Gastroesophageal sphincter (tissue), 4 donors: ENCODE results near the gene NIPA2. TPM values are rescaled to one million over a fixed set of nuclear protein-coding genes. Genes with fewer than 3 reads are reported as not detected.

ENCODE experiments used
- ATAC-seq: fragments of 150-250 bp; one replicate; pipeline ENCODE4 v1.9.1; 2016; ENCODE audit warnings: mild to moderate bottlenecking, moderate library complexity
- H3K27ac ChIP-seq, 4 donors: fragments of 200-600 bp; sonication (generic) in 3 of 4; 1 replicate in 3 of 4; 2 replicates in 1 of 4; pipeline ENCODE4 v1.5.1; 2016 to 2019
- H3K27me3 ChIP-seq: fragments of 200-600 bp; sonication (generic); one replicate; pipeline ENCODE4 v1.5.1; 2019
- H3K36me3 ChIP-seq, 2 donors: fragments of 200-600 bp; sonication (generic); one replicate each; pipeline ENCODE4 v1.5.1; 2019; ENCODE audit warnings: control low read depth in 1 of 2
- H3K4me1 ChIP-seq, 3 donors: fragments of 200-600 bp; sonication (generic); 1 replicate in 2 of 3; 2 replicates in 1 of 3; pipeline ENCODE4 v1.5.1; 2016 to 2019; ENCODE audit warnings: control low read depth in 2 of 3
- H3K4me3 ChIP-seq, 2 donors: fragments of 200-600 bp; sonication (generic); one replicate each; pipeline ENCODE4 v1.5.1; 2019; ENCODE audit warnings: mild to moderate bottlenecking in 1 of 2, moderate library complexity in 1 of 2
- H3K9me3 ChIP-seq, 3 donors: fragments of 200-600 bp; sonication (generic); one replicate each; pipeline ENCODE4 v1.5.1; 2017 to 2019; ENCODE audit warnings: control low read depth in 2 of 3
- EP300 ChIP-seq: sonication (generic); formaldehyde crosslinking; IDR thresholded peaks from one replicate; pipeline ENCODE4 v1.6.1; 2017; ENCODE audit warnings: antibody characterized with exemption, mild to moderate bottlenecking
- POLR2A ChIP-seq, 2 donors: fragments of 450-650 bp; IDR thresholded peaks; one replicate each; pipeline ENCODE4 v1.6.1; 2017; ENCODE audit warnings: antibody characterized with exemption in 2 of 2, mild to moderate bottlenecking in 2 of 2, moderate library complexity in 1 of 2
- POLR2AphosphoS5 ChIP-seq: sonication (generic); formaldehyde crosslinking; IDR thresholded peaks from one replicate; pipeline ENCODE4 v1.6.1; 2017; ENCODE audit warnings: antibody characterized with exemption
- WGBS, 2 donors: methylation state at CpG; one replicate each; pipeline ENCODE4 v1.1.5; 2018; ENCODE audit warnings: low coverage in 1 of 2; 5-methylcytosine and 5-hydroxymethylcytosine counted together
- total RNA-seq, 4 donors: library from RNA; depleted of rRNA; stranded (reverse); fragments of >200 nt; gene quantifications; one replicate each; pipeline ENCODE4 v1.1.0, GENCODE V29; 2016
- TF ChIP-seq, protein P1 (sequence below), 4 experiments: fragments of 200-600 bp in 2 of 4; fragments of 450-650 bp in 2 of 4; sonication (generic) in 1 of 4; IDR thresholded peaks; one replicate each; pipeline ENCODE4 v1.5.1; 2017 to 2019; ENCODE audit warnings: antibody characterized with exemption in 4 of 4, mild to moderate bottlenecking in 2 of 4, moderate library complexity in 2 of 4

NIPA2 gene
- total RNA-seq, 4 donors from 2014 or later = 37.0 to 42.5 (median 40.2) TPM

DNA sequence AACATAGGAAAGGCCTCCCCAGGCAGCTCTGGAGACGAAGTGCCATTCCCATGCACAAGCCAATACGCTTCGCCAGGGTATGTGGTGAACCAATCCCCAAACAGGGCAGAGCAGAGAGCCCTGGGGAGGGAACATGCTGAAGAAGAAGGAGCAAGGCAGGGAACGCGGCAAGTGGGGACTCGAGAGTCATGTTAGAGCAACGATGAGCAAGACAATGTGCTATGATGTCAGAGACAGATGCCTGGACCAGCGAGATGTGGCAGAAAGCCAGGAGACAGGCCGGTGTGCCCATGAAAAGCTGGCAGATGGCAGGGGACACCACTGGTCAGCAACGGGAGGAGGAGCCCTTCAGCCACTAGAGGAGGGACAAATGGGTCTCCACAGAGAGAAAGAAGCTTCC, 39.6 kb downstream of the NIPA2 start:
- peaks cover 0 to 6% (median 0%) of the 10 kb centered on the region in 3 donors for H3K9me3 ChIP-seq
- no CpG with 5 or more reads among the region's 10 CpGs for WGBS, 2 donors
- ATAC-seq = no peak
- no peaks in the 10 kb centered on the region for H3K4me1 ChIP-seq
- H3K36me3 ChIP-seq = peaks cover 0 to 100% of the 10 kb centered on the region in 2 donors
- no peak overlapping the region for H3K4me3 ChIP-seq
- no peak overlapping the region for H3K27ac ChIP-seq
- no peak for TF ChIP-seq POLR2AphosphoS5
- TF ChIP-seq, protein P1, sequence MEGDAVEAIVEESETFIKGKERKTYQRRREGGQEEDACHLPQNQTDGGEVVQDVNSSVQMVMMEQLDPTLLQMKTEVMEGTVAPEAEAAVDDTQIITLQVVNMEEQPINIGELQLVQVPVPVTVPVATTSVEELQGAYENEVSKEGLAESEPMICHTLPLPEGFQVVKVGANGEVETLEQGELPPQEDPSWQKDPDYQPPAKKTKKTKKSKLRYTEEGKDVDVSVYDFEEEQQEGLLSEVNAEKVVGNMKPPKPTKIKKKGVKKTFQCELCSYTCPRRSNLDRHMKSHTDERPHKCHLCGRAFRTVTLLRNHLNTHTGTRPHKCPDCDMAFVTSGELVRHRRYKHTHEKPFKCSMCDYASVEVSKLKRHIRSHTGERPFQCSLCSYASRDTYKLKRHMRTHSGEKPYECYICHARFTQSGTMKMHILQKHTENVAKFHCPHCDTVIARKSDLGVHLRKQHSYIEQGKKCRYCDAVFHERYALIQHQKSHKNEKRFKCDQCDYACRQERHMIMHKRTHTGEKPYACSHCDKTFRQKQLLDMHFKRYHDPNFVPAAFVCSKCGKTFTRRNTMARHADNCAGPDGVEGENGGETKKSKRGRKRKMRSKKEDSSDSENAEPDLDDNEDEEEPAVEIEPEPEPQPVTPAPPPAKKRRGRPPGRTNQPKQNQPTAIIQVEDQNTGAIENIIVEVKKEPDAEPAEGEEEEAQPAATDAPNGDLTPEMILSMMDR (IDR thresholded peaks at IDR 0.05) = no peak
- no peak for TF ChIP-seq POLR2A (IDR thresholded peaks at IDR 0.05)
- TF ChIP-seq EP300 = no peak
- H3K27me3 ChIP-seq = no peaks in the 10 kb centered on the region

DNA sequence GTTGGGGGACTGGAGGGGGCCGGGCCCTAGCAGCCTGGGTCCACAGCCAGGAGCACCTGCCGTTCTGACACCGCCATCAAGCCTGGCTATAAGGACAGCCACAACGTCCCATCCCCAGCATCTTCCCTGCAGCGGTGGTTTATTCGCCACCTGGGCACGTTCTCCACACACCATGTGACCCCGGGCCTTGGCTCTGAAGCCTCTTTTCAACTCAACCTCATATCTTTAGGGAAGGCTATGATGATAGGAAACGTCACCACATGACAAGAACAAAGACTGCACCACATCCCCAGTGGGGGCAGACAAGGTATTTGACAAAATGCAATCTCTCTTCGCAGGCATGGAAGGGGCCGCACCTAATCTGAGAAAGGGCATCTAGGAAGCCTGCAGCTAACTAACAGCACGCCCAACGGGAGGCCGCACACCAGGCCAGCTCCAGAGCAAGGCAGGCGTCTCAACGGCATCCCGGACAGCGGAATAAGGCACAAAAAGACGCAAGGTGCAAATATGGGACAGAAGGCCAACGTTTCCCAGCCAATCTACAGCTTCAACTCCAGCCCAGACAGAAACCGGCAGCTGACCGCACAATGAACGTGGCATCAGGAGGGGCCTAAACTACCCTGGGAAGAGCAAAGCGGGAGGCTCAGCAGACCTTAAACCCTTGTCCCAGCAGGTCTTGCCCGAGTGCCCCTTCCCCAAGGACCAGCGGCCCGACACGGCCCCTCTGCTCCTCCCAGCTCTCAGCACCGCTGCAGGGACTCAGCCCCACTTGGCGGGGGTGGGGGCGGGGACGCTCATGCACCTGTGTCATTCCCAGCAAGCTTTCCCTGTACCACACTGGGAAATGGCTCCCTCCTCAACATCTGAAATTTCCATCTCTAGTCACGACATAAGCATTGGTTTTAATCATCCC, 41.9 kb downstream of the NIPA2 start:
- H3K27ac ChIP-seq = no peak overlapping the region
- TF ChIP-seq POLR2AphosphoS5 = no peak
- TF ChIP-seq EP300 = no peak
- TF ChIP-seq, protein P1 (IDR thresholded peaks at IDR 0.05) = no peak
- TF ChIP-seq POLR2A (IDR thresholded peaks at IDR 0.05) = no peak
- WGBS, 2 donors = 84 to 94% methylated on average over 9 to 14 of the region's 33 CpGs
- H3K9me3 ChIP-seq = peaks cover 0 to 6% (median 0%) of the 10 kb centered on the region in 3 donors
- no peaks in the 10 kb centered on the region for H3K27me3 ChIP-seq
- H3K4me1 ChIP-seq = no peaks in the 10 kb centered on the region
- peaks cover 0 to 92% of the 10 kb centered on the region in 2 donors for H3K36me3 ChIP-seq
- H3K4me3 ChIP-seq = no peak overlapping the region
- no peak for ATAC-seq

DNA sequence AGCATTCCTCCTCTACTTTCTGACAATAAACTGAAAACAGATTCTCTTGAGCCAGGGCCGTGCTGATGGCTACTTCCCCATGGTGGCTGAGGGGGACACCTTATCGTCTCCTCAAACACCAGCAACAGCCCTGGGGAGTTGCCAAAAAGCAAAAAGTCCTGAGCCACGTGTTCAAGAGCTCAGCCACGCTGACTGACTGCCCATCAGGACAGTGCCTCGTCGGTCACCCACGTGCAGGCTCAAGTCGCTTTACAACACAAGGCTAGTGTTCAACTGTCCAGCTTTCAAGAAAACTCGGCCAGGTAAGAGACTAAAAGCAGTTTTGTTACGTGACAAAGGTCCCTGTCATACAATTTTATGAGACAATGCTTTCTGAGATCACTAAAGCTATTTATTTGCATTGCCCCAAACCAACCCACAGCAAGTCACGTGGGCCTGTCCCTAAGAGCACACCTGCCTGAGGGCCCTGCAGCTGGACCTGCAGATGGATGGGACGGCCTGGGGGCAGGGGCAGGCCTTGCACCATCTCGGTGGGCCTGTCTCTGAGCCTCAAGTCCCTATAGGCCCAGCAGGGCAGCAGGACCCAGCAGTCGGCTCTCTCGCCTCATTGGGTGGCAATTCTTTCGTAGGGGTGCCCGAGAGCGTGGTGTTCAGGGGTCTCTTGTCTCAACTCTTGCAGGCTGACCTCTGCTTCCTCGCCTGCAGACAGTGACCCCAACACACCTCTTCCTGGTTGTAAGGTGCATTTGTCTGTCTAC, 42.7 kb downstream of the NIPA2 start:
- Histone ChIP-seq H3K27ac (no peak overlapping the region), H3K4me3 (no peak overlapping the region), H3K9me3 (peaks cover 0 to 6% (median 0%) of the 10 kb centered on the region in 3 donors), H3K4me1 (no peaks in the 10 kb centered on the region), H3K36me3 (peaks cover 0 to 84% of the 10 kb centered on the region in 2 donors), H3K27me3 (no peaks in the 10 kb centered on the region)
- ATAC-seq = no peak
- 97% methylated on average over 12 of the region's 19 CpGs; no CpG with 5 or more reads in 1 of the 2 donors for WGBS, 2 donors
- TF ChIP-seq POLR2AphosphoS5 (no peak), POLR2A (IDR thresholded peaks at IDR 0.05) (no peak)

DNA sequence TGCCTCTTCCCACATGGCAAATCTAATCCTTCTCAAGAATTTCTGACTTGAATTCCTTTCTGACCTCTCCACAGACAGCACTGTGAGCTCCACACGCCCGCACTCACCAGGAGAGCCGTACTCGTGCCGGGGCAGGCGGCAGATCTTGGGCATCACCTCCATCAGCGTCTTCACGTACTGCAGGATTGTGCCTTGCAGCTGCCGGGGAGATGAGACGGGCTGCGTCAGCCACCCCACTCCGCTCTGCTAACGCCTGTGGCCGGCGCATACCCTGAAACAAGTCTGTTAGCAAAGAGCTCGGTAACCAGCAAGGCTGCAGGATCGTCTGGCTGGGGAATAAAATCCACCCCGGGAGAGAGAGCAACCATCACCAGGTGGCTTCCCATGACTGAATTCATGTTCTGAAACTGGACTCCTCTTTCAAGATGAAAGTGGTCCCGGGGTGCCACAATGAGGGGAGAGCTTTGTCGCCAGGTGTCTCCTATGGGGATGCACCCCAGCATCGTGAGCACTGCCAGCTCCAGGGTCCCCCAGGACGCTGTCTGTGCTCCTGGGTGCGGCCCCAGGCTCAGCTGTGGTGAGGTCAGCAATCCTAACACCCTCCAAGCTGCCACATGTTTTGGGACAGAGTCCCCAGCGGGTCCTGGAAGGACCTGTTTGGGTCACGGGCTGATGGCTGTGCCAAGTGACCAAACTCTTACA, 43.4 kb downstream of the NIPA2 start:
- H3K4me1 ChIP-seq = no peaks in the 10 kb centered on the region
- no peaks in the 10 kb centered on the region for H3K27me3 ChIP-seq
- H3K9me3 ChIP-seq = peaks cover 0 to 6% (median 0%) of the 10 kb centered on the region in 3 donors
- no peak overlapping the region for H3K27ac ChIP-seq
- H3K4me3 ChIP-seq = no peak overlapping the region
- TF ChIP-seq EP300 (no peak), POLR2AphosphoS5 (no peak), POLR2A (IDR thresholded peaks at IDR 0.05) (no peak)
- TF ChIP-seq, protein P1 (IDR thresholded peaks at IDR 0.05) = no peak
- ATAC-seq = no peak
- H3K36me3 ChIP-seq = peaks cover 0 to 80% of the 10 kb centered on the region in 2 donors
- 83% methylated on average over 3 of the region's 25 CpGs; no CpG with 5 or more reads in 1 of the 2 donors for WGBS, 2 donors

DNA sequence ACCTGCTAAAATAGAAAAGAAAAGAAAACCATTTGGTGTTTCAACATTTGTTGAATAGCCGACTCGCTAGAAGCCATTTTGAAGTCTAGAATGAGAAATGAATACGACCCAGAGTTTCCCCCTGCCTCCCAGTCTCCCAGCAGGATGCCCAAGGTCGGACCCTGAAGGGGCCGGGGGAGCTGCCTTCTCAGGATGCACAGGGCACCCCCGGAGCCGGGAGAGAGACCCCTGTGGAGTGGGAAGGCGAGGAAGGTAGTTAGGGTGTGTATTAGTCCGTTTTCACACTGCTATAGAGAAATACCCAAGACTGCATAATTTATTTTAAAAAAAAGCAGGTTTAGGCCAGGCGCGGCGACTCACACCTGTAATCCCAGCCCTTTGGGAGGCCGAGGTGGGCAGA, 44.7 kb downstream of the NIPA2 start:
- no peak overlapping the region for H3K27ac ChIP-seq
- 95% methylated on average over 9 of the region's 13 CpGs; no CpG with 5 or more reads in 1 of the 2 donors for WGBS, 2 donors
- ATAC-seq = no peak

More for the DNA sequence above, 44.7 kb downstream of the NIPA2 start:
- Histone ChIP-seq H3K4me1 (no peaks in the 10 kb centered on the region), H3K9me3 (no peaks in the 10 kb centered on the region), H3K4me3 (no peak overlapping the region), H3K27me3 (no peaks in the 10 kb centered on the region), H3K36me3 (peaks cover 0 to 80% of the 10 kb centered on the region in 2 donors)
- TF ChIP-seq EP300 (no peak), POLR2A (IDR thresholded peaks at IDR 0.05) (no peak), POLR2AphosphoS5 (no peak)
- TF ChIP-seq, protein P1 (IDR thresholded peaks at IDR 0.05) = no peak
